SK-N-SH treated with all-trans-retinoic acid at 6 μM for 48 hours (cell line): Measurements from ENCODE around the gene PLCL2.

Experiments used
- ATAC-seq: fragments of 200-7000 bp; cut with Tn5 transposase; 3 replicates; pipeline ENCODE4 v1.9.1; 2020; ENCODE audit warnings: mild to moderate bottlenecking, moderate library complexity
- ARNTL ChIP-seq: fragments of 450-650 bp; formaldehyde crosslinking; IDR thresholded peaks from 2 replicates; pipeline ENCODE4 v1.5.0; 2020; ENCODE audit warnings: low read depth, mild to moderate bottlenecking, moderate library complexity, borderline replicate concordance
- BACH2 ChIP-seq: fragments of 250-450 bp; sonication (Bioruptor Pico); IDR thresholded peaks from 2 replicates; pipeline ENCODE4 v1.9.0; 2021; ENCODE audit warnings: mild to moderate bottlenecking, borderline replicate concordance
- CREB5 ChIP-seq: fragments of 250-450 bp; sonication (Bioruptor Pico); IDR thresholded peaks from 2 replicates; pipeline ENCODE4 v1.5.1; 2020; ENCODE audit warnings: low read depth, mild to moderate bottlenecking, moderate library complexity
- CSDC2 ChIP-seq: fragments of 250-450 bp; sonication (Bioruptor Pico); IDR thresholded peaks from 2 replicates; pipeline ENCODE4 v1.5.0; 2020; ENCODE audit warnings: mild to moderate bottlenecking, moderate library complexity
- CSRNP3 ChIP-seq: fragments of 250-450 bp; sonication (Bioruptor Pico); IDR thresholded peaks from 2 replicates; pipeline ENCODE4 v1.5.1; 2021; ENCODE audit warnings: mild to moderate bottlenecking, moderate library complexity
- ESRRG ChIP-seq: fragments of 250-450 bp; sonication (Bioruptor Pico); IDR thresholded peaks from 2 replicates; pipeline ENCODE4 v1.6.1; 2021; ENCODE audit warnings: mild to moderate bottlenecking
- GLIS3 ChIP-seq: fragments of 250-450 bp; sonication (Bioruptor Pico); IDR thresholded peaks from 2 replicates; pipeline ENCODE4 v1.5.0; 2020; ENCODE audit warnings: mild to moderate bottlenecking, moderate library complexity
- OSR1 ChIP-seq: fragments of 250-450 bp; sonication (Bioruptor Pico); IDR thresholded peaks from 2 replicates; pipeline ENCODE4 v1.8.0; 2022; ENCODE audit warnings: moderate library complexity, mild to moderate bottlenecking, inconsistent platforms
- PATZ1 ChIP-seq: fragments of 250-450 bp; sonication (Bioruptor Pico); IDR thresholded peaks from 2 replicates; pipeline ENCODE4 v1.8.0; 2020; ENCODE audit warnings: mild to moderate bottlenecking, moderate library complexity, borderline replicate concordance
- POU6F1 ChIP-seq: fragments of 250-450 bp; sonication (Bioruptor Pico); IDR thresholded peaks from 2 replicates; pipeline ENCODE4 v1.8.0; 2021; ENCODE audit warnings: low read depth, mild to moderate bottlenecking, moderate library complexity, borderline replicate concordance
- PPARA ChIP-seq: fragments of 250-450 bp; sonication (Bioruptor Pico); IDR thresholded peaks from 2 replicates; pipeline ENCODE4 v1.5.0; 2020; ENCODE audit warnings: mild to moderate bottlenecking, borderline replicate concordance
- RARB ChIP-seq: fragments of 250-450 bp; sonication (Bioruptor Pico); IDR thresholded peaks from 2 replicates; pipeline ENCODE4 v1.8.0; 2021; ENCODE audit warnings: mild to moderate bottlenecking, moderate library complexity
- SNAI2 ChIP-seq: fragments of 250-450 bp; sonication (Bioruptor Pico); IDR thresholded peaks from 2 replicates; pipeline ENCODE4 v1.5.0; 2020; ENCODE audit warnings: mild to moderate bottlenecking, moderate library complexity
- TCF4 ChIP-seq: fragments of 250-450 bp; sonication (Bioruptor Pico); IDR thresholded peaks from 2 replicates; pipeline ENCODE4 v1.8.0; 2021; ENCODE audit warnings: mild to moderate bottlenecking, moderate library complexity, borderline replicate concordance
- TOX ChIP-seq: fragments of 250-450 bp; sonication (Bioruptor Pico); IDR thresholded peaks from 2 replicates; pipeline ENCODE4 v1.8.0; 2021; ENCODE audit warnings: mild to moderate bottlenecking, moderate library complexity, borderline replicate concordance
- TSHZ2 ChIP-seq: fragments of 250-450 bp; sonication (Bioruptor Pico); IDR thresholded peaks from 2 replicates; pipeline ENCODE4 v1.5.0; 2020; ENCODE audit warnings: mild to moderate bottlenecking, moderate library complexity
- ZFP3 ChIP-seq: fragments of 250-450 bp; sonication (Bioruptor Pico); IDR thresholded peaks from 2 replicates; pipeline ENCODE4 v1.5.0; 2020; ENCODE audit warnings: mild to moderate bottlenecking, moderate library complexity
- ZFP30 ChIP-seq: fragments of 450-650 bp; formaldehyde crosslinking; IDR thresholded peaks from 2 replicates; pipeline ENCODE4 v1.5.0; 2022; ENCODE audit warnings: mild to moderate bottlenecking, moderate library complexity
- ZNF565 ChIP-seq: fragments of 450-650 bp; formaldehyde crosslinking; conservative IDR thresholded peaks from 2 replicates; pipeline ENCODE4 v1.5.0; 2020; ENCODE audit warnings: low read depth, mild to moderate bottlenecking, moderate library complexity
- ZNF70 ChIP-seq: fragments of 450-650 bp; formaldehyde crosslinking; IDR thresholded peaks from 2 replicates; pipeline ENCODE4 v1.5.0; 2020; ENCODE audit warnings: mild to moderate bottlenecking, moderate library complexity
- ZNF8 ChIP-seq: fragments of 450-650 bp; formaldehyde crosslinking; IDR thresholded peaks from 2 replicates; pipeline ENCODE4 v1.5.0; 2020; ENCODE audit warnings: mild to moderate bottlenecking, moderate library complexity

Gene PLCL2

GRCh38 chr3:17129556-17129955 lies 244.8 kb downstream of the PLCL2 start:
- no peak for TF ChIP-seq ZFP30
- no peak for TF ChIP-seq ESRRG (CRISPR knock-in tag)
- no peak for TF ChIP-seq PPARA (CRISPR knock-in tag)
- TF ChIP-seq TOX (CRISPR knock-in tag) = no peak
- TF ChIP-seq TCF4 = no peak
- TF ChIP-seq ZNF565 = no peak
- TF ChIP-seq TSHZ2 (CRISPR knock-in tag) = no peak
- no peak for TF ChIP-seq CREB5 (CRISPR knock-in tag)
- no peak for TF ChIP-seq ZNF70 (CRISPR knock-in tag)
- TF ChIP-seq RARB (CRISPR knock-in tag) = no peak
- no peak for TF ChIP-seq SNAI2
- no peak for ATAC-seq

GRCh38 chr3:17130956-17131355 lies 246.2 kb downstream of the PLCL2 start:
- no peak for ATAC-seq
- TF ChIP-seq CSDC2 (CRISPR knock-in tag) = no peak
- TF ChIP-seq ZNF8 = no peak
- no peak for TF ChIP-seq POU6F1 (CRISPR knock-in tag)
- TF ChIP-seq GLIS3 = no peak
- no peak for TF ChIP-seq PPARA (CRISPR knock-in tag)

GRCh38 chr3:17132286-17133115 lies 247.7 kb downstream of the PLCL2 start:
- no peak for ATAC-seq
- TF ChIP-seq POU6F1 (CRISPR knock-in tag) = no peak
- no peak for TF ChIP-seq TCF4
- TF ChIP-seq PATZ1 = no peak
- no peak for TF ChIP-seq OSR1 (CRISPR knock-in tag)
- no peak for TF ChIP-seq BACH2 (CRISPR knock-in tag)
- no peak for TF ChIP-seq ZFP3
- TF ChIP-seq PPARA (CRISPR knock-in tag) = no peak
- no peak for TF ChIP-seq CSDC2 (CRISPR knock-in tag)
- no peak for TF ChIP-seq CSRNP3 (CRISPR knock-in tag)
- no peak for TF ChIP-seq ESRRG (CRISPR knock-in tag)
- no peak for TF ChIP-seq ZNF565
- TF ChIP-seq RARB (CRISPR knock-in tag) = no peak
- no peak for TF ChIP-seq GLIS3
- TF ChIP-seq ZFP30 = no peak
- no peak for TF ChIP-seq ZNF8
- TF ChIP-seq ARNTL (CRISPR knock-in tag) = no peak
- TF ChIP-seq TOX (CRISPR knock-in tag) = no peak
- TF ChIP-seq SNAI2 = no peak
- TF ChIP-seq ZNF70 (CRISPR knock-in tag) = no peak
- TF ChIP-seq TSHZ2 (CRISPR knock-in tag) = no peak
